HL-60 (cell line): Measurements from ENCODE around the gene CHRNA1.

ENCODE experiments used
- GABPA ChIP-seq: IDR thresholded peaks from 2 replicates; pipeline ENCODE4 v1.6.1; 2012; ENCODE audit warnings: low read depth
- TF ChIP-seq, protein P1 (sequence below): IDR thresholded peaks from one replicate; pipeline ENCODE4 v1.5.1; 2011; ENCODE audit warnings: low read length, control low read depth, inconsistent platforms; ENCODE audit not compliant: insufficient read depth

DNA sequence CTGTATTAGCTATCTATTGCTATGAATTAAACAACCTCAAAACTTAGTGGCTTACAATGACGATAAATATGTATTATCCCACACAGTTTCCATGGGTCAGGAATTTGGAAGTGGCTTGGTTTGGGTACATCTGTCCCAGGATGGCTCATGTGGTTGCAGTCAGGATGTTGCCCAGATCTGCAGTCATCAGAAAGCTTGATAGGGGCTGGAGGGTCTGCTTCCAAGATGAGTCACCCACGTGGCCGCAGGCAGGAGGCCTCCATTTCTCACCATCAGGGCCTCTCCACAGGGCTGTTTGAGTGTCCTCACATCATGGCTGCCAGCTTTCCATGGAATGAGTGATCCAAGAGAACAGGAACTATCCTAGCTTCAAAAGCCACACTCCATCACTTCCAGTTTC, 46.4 kb downstream of the CHRNA1 start:
- TF ChIP-seq, protein P1, sequence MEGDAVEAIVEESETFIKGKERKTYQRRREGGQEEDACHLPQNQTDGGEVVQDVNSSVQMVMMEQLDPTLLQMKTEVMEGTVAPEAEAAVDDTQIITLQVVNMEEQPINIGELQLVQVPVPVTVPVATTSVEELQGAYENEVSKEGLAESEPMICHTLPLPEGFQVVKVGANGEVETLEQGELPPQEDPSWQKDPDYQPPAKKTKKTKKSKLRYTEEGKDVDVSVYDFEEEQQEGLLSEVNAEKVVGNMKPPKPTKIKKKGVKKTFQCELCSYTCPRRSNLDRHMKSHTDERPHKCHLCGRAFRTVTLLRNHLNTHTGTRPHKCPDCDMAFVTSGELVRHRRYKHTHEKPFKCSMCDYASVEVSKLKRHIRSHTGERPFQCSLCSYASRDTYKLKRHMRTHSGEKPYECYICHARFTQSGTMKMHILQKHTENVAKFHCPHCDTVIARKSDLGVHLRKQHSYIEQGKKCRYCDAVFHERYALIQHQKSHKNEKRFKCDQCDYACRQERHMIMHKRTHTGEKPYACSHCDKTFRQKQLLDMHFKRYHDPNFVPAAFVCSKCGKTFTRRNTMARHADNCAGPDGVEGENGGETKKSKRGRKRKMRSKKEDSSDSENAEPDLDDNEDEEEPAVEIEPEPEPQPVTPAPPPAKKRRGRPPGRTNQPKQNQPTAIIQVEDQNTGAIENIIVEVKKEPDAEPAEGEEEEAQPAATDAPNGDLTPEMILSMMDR, result no peak
- no peak for TF ChIP-seq GABPA
